Stimulated activated CD4-positive, alpha-beta T cell treated with anti-CD3 and anti-CD28 coated beads, Interleukin-2, amount 100 ng/mL, for 24 hours (primary cell): ENCODE results near the gene SKP2.
"Not testable (repeated sequence)": the region's sequence is repeated elsewhere in the genome, so short reads cannot be mapped to it uniquely, and the experiment has no call there.

Experiments used
- DNase-seq, 2 donors: peaks; one replicate each; pipeline ENCODE4 v3.0.0-alpha.2; 2020

SKP2 gene

DNA sequence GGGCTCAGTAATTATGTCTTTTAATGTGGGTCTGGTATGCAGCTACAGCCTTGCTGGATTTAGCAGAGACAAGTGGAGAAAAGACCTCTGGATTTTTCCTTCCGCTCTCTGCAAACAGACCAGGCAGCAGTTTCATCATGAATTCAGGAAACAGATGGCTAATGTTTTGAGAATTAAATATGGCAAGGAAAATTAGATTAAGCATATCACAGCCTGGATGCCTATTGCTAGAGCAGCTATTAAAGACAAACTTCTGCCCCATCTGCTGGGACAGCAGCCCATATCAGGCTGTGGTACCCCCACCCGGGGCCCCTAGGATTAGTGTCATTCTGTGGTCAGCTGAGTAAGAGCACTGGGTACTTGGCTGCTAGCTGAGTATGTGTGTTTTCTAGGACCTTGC is 6.2 kb downstream of the SKP2 start:
- no peak for DNase-seq

DNA sequence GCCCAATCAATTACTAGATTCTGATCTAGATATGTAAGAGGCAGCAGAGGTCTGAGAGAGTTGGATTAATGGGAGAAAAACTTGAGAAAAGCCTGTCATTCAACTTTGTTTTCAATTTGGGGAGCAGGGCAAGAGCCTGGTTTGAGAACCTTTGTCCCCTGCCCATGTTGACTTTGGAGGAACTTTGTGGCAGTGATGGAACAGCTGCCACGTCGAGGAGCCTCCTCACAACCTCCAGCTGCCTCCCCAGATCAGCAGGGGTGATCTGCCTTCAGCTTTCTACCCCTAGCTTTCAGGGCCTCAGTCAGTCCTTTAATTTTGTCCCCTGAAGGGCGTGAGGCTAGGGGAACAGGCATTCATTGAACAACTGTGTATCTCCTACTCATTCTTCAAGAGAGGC is 8.7 kb downstream of the SKP2 start:
- DNase-seq: no peak

DNA sequence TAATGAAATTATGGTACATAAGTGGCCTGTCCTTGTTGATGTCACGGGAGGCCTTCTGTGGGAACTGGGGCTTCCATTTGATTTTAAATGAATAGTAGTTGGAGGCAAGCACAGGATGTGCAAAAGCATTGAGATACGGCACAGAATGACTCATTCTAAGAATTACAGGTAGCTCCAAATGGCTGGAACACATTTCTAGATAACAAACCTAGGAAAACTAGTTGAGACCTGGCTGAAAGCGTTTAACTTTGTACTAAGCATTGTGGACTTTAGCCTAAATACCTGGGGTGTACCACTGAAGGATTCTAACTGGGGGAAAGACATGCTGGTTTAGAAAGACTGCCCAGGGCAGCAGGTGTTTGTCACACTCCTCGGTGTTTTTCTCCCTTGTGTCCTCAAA is 9.4 kb downstream of the SKP2 start:
- no peak for DNase-seq

DNA sequence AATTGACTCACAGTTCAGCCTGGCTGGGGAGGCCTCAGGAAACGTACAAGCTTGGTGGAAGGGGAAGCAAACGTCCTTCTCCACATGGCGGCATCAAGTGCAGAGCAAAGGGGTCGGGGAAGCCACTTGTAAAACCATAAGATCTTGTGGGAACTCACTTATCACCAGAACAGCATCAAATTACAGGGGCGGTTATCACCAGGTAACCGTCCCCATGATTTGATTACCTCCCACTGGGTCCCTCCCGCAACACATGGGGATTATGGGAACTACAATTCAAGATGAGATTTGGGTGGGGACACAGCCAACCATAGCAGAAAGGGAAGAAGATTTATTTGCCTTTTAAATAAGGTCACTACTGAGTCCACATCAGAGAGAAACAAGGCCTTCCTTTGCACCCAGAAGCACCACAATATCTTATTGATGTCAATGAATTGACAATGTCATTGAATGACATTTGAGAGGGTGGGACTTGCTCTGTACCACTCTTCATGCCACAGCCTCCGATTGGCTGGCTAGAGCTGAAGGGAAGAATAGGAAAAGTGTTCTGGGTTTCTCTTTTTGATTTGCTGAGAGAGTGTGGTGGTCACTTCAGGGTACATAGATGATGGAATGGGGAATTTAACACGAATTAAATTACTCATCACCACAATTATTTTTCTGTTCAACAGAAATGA is 11.0 kb downstream of the SKP2 start:
- no peak for DNase-seq

DNA sequence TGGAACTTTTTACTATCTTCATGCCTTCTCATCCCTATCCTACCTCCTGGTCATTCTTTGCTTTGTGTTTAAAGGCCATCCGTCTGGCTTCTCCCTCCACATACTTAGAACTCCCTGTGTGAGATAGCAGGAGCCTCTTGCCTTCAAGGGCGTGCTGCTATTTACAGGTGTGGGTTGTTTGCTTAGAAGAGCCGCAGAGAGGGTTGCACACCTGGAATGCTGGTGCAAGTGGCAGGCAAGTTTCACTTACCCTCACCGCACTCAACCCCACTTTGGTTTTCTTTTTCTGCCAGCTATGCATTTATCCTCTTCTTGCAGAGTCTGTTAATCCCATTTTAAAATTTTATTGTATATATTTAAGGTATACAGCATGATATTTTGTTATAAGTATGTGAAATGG is 12.6 kb downstream of the SKP2 start:
- DNase-seq: no peak

DNA sequence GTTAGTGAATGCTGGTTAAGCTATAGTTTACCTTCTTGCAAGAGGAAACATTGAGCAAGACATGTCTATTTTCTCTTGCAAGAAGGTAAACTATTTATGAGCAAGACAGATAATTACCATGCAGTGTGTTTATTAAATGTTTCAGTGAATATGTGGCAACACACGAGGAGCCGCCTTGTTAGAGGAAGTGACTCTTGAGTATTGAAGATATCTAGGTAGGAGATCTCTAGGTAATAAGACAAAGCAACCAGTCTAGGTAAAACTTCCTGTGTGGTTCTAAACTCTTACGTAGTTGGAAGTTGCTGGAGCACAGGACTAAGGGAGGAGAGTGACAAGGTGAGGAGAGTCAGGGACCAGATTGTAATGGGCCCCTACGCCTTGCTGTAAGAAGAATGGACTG is 16.8 kb downstream of the SKP2 start:
- no peak for DNase-seq

DNA sequence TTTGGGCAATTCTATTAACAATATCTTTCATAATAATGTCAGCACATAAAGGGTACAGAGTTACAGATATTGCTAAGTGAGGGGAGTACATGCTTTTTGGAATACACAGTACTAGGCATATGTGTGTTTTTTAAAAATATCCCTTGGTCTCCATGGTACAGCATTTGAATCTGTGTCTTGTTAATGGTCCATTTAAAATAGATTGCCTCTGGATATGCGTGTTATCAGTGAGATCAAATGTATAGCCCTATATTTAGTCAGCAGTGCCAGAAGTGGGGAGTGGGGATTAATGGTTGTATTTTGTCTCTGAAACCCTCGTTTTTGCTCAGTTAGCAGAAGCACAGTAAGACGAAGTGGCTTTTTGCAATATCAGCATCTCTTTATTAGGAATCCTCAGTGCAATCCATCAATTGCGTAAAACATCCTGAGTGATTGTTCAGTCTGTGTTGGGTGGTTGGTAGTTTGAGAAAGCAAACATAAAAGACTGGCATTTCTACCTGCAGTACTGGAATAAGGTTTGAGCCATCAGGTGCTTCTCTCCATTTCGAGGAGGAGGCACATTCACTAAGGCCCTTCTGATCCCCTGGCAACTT is 19.0 kb downstream of the SKP2 start:
- no peak for DNase-seq

DNA sequence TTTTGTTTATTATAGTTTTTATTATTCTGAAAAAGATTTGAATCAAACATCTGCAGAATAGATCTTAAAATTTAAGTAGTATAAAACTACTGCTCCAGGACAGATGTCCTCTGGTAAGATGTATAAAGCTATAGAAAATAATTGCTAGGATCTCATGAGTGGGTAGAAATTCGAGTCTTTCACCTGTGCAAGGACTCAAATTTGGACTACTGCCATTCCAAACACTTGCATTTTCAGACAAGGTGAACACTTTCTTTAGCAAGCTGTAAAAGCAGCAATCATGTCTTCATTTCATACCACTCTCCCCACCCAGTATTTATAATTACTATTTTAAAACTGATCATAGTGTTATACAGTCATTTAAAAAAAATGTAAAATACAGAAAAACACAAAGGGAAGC is 20.7 kb downstream of the SKP2 start:
- no peak for DNase-seq

DNA sequence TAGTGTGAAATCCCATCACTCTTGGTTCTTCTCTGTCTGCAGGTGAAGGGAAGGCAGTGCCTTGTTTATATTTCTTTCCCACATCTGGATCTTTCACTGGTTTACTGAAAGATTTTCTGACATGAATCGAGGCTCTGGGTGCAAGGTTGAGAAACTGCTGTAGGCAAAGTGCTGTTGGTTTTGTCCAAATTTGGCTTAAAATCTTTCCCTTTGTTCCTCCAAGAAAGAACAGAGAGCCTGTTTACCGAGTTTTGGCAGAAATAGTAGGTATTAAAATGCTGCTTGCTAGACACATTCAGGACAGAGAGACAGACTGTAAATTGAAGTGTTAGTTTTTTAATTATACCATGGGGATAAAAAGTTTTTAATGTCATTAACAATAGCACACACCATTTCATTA is 21.5 kb downstream of the SKP2 start:
- DNase-seq: no peak

DNA sequence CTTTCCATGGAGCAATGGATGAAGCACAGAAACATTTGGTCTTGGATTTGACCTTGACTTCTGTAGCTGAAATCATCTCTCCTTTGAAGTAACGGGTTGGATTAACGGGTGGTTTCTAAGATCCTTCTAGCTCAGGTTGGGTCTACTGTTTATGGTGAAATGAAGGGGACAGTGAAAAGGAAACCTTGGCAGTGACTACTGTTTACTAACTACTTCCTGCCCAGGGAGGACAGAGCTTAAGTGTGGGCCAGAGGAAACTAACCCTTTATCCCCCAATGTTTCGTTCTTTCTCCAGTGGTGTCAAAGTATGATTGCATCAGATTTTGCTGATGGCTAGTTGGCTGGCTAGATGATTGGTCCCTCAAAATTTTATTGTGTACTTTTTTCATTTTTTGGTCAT is 22.2 kb downstream of the SKP2 start:
- DNase-seq: no peak

DNA sequence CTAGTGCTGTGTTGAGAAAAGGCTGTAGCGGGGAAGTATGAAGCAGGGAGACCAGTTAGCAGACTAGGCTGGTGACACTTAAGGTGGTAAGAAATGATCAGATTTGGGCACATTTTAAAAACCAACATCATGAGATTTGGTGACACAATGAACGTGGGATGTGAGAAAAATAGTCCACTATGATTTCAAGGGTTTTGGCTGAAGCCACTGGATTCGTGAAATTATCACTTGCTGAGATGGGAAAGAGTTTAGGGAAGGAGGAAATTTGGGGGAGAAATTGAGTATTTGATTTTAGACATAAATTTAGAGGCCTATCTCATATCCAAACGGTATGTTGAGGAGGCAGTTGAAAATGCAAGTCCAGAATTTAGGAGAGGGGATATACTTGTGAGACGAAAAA is 23.1 kb downstream of the SKP2 start:
- DNase-seq: no peak

DNA sequence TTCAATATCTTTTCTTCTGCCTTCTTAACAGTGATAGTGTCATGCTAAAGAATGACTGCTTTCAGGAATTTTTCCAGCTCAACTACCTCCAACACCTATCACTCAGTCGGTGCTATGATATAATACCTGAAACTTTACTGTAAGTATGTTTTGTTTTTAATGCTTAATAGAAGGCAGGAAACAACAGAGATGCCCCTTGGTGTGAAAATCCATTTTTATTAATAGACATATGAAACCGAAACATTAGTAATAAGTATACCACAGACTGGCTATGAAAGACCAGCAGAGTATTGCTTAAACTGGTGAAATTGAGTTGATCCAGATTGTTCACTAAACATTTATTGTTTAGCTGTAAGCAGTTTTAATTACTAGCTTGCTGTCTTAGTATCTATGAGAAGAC is 25.2 kb downstream of the SKP2 start:
- no peak for DNase-seq

DNA sequence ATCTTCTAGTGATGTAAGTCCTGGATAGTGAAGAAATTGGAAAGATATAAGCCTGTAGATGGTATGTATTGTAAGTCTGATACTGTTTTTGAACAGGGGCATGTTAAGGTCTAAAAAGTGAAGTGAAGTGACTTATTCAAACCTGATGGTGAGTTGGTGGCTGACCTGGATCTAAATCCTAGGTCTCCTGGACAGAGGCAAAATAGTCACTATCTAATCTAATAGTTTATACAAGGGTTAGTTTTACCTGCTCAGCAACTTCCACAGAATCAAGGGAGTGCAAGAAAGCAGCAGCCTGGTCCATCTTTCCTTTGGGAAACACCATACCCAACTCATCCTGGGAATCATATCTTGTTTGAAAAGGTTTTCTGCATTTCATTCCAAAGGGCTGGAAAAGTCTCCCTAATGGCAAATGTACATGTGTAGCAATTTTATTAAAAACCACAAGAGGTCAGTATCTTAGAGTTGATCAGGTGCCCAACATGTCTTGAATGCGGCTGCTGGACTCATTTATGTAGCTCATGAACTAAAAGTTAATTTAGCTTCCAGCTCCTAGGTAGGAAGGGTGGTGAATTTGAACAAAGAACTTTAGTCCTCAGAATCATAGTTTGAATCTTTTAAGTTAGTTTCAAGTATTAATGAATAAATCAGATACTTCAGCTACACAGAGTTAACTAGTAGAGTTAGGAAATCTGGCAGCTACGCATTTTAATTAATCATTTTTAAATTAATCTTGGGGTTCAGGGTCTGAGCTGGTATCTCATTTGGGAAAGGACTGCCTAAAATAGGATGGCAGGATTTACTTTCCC is 26.0 kb downstream of the SKP2 start:
- no peak for DNase-seq

DNA sequence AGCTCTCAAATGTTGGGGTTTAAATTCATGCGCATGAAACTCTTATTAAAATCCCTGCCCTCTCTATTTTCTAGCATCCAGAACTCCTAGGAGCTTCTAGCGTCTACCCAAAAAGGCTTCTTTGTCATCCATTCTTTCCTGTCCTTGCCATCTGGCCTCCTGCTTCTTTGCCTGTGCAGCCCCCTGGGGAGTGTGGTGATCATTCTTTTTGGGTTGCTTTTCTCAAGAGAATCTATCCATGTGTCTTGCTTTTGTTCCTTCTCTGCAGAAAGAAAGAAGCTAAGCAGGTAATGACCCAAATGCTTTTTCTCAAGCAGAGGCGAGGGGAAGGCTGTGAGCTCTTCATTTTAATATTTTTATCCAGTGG is 26.6 kb downstream of the SKP2 start:
- no peak for DNase-seq

DNA sequence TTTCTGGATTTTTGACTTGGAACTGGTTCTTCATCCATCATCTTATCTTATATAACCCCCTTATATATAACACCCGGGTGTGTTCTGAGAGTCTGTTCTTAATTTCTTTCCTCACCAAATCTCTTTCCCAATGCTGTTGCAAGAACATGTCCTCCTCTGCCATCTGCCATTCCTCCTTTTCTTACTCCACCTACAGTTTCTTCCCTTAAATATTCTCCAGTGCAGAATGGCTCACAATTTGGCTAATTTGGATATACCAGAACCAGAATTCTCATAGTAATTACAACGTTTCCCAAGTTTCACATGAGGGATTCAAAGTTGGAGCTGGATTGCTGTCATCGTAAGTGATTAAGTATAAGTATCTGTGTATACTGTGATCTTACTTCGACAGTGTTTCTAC is 28.0 kb downstream of the SKP2 start:
- DNase-seq: no peak

DNA sequence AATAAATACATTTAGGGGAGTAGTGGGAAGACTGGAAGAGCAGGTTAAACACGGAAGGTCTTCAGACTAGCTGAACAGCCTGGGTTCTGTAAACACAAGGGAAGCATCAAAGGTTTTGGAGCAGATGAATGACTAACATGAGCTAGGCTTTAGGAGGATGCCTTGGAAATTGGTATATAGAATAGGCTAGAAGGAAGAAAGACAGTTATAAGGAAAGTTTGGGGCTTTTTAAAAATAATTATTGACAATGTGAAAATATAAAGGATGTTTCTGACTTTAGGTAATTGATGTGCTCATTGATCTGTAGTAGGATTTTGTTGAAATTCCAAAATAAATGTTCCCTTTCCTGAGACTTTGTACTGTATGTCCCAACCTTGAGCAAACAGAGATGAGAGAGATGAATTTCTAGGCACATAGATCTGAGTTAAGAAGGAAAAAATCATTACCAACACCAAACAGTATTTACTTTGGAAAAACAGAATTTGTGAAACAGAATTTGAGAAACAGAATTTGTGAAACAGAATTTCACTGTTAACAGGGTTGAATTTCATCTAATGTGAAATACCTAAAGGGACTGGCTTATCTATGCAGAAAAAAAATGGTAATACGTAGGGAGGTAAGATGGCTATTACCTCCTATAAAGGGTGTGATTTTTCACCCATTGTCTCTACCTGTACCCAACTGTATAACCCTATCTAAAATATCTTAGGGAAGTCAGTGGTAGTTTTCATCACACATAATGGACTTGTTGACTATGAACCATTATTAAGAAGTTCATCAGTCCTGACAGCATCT is 28.8 kb downstream of the SKP2 start:
- DNase-seq: no peak

DNA sequence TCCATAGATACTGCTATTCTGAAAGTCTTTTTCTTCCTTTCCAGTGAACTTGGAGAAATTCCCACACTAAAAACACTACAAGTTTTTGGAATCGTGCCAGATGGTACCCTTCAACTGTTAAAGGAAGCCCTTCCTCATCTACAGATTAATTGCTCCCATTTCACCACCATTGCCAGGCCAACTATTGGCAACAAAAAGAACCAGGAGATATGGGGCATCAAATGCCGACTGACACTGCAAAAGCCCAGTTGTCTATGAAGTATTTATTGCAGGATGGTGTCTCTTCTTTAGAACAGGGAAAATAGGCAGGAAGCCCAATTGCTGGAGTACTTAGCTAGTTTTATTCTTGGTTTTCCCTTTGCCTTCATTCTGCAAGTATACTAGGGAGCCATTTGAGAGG is 29.9 kb downstream of the SKP2 start:
- no peak for DNase-seq

DNA sequence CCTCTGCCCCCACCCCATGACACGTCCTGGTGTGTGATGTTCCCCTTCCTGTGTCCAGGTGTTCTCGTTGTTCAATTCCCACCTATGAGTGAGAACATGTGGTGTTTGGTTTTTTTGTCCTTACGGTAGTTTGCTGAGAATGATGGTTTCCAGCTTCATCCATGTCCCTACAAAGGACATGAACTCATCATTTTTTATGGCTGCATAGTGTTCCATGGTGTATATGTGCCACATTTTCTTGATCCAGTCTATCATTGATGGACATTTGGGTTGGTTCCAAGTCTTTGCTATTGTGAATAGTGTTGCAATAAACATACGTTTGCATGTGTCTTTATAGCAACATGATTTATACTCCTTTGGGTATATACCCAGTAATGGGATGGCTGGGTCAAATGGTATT is 32.5 kb downstream of the SKP2 start:
- DNase-seq: not testable (repeated sequence)

DNA sequence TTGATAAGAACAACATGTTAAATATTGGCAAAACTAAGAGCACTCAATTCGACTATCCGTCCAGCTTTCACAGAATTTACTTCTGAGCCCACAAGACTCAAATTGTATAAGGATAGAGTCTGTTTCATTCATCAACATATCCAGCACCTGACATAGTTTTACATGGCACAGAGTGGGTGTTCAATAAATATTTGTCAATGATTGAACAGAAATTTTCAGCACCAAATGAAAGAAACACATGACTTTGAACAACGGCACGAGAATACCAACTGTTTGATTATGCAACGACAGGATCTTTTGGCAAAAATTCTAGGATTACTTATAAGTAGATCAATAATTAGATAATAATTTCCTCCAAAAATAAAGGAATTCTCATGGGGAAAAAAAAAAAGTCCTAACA is 41.8 kb downstream of the SKP2 start:
- DNase-seq: no peak

DNA sequence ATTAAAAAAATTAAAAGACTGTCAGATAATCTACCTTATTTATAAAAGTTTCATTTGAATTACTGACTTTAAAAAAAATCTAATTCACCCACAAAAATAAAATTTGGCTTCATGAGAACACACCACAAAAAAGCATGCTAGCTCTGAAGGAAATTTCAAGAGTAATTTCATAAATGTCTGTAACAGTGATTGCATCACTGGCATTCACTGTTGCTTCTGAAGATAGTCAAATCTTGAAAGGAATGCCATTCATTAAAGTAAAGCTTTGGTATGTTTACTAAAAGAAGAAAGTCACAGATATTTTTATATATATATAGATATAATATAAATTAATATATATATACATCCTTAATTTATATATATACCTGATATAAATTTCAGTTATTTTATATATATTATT is 46.4 kb downstream of the SKP2 start:
- DNase-seq: no peak

DNA sequence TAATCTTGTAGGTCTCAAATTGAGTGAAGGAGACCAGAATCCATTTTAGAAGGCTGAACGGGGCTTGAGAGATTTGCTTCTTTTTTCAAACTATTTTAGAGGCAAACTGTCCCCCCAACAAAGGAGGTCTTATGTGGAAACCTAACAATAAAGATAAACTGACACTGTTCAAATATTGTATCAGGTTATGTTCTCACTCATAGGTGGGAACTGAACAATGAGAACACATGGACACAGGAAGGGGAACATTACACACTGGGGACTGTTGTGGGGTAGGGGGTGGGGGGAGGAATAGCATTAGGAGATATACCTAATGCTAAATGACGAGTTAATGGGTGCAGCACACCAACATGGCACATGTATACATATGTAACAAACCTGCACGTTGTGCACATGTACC is 46.9 kb downstream of the SKP2 start:
- DNase-seq: not testable (repeated sequence)

DNA sequence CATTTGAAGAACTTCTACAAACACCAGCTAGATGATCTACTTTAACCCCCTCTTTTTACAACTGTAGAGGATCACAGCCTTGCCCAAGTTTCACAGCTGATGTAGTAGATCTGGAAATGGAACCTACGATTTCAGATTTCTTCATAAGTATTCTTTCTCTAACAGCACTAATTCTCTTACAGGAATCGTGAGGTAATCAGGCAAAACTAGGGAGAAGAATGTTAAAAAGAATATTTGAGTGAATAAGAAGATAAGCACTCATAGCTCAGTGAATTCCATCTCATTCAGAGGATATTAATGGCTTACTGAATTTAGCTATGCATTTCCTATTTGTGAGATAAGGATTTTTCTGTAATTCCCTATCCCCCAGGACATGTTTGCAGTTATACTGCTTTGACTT is 47.7 kb downstream of the SKP2 start:
- DNase-seq: no peak

DNA sequence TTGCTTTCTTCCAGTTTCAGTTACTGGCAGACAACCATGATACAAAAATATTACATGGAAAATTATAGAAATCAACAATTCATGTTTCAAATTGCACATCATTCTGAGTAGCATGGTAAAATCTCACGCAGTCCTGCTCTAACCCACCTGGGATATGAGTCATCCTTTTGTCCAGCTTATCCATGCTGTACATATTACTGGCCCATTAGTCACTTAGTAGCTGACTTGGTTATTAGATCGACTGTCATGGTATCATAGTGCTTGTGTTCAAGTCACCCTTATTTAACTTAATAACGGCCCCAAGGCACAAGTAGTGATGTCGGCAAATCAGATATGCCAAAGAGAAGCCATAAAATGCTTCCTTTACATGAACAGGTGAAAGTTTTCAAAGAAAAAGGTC is 48.6 kb downstream of the SKP2 start:
- no peak for DNase-seq

DNA sequence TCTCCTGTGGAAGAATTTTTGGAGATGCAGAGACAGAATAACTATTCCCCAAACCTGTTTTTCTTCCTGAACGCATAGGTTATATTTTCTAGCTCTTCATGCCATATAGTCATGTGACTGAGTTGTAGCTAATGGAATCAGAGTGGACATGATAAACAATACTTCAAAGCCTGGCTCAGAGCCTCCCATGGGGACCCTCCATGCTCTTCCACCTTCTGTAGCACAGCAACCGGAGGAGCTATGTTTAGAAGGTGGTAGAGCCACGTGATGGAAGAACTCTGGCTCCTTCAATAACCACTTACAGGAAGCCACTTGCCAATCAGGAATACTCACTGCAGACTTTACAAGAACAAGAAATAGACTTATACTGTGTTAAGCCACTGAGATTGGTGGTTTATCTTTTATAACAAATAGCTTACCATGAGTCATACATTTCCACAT is 50.6 kb downstream of the SKP2 start:
- no peak for DNase-seq
